SK-N-MC (cell line): ENCODE results near the gene TMEM161B.
"Not testable (repeated sequence)": the region's sequence is repeated elsewhere in the genome, so short reads cannot be mapped to it uniquely, and the experiment has no call there.

Experiments
- DNase-seq: peaks from one replicate; pipeline ENCODE4 v3.0.0-alpha.2; 2011; ENCODE audit warnings: low read depth, low spot score
- H3K27ac ChIP-seq: fragments of 200-600 bp; sonication (generic); 2 replicates; pipeline ENCODE4 v1.5.1; 2016; ENCODE audit warnings: mixed run types
- H3K36me3 ChIP-seq: fragments of 200-600 bp; sonication (generic); 2 replicates; pipeline ENCODE4 v1.6.1; 2017; ENCODE audit warnings: antibody characterized with exemption, low read length, mixed read lengths; ENCODE audit not compliant: insufficient read depth
- H3K4me3 ChIP-seq: fragments of 200-600 bp; sonication (generic); 2 replicates; pipeline ENCODE4 v1.5.1; 2016
- H3K9ac ChIP-seq: fragments of 200-600 bp; sonication (generic); 2 replicates; pipeline ENCODE4 v1.8.0; 2017; ENCODE audit warnings: mixed run types, mixed read lengths; ENCODE audit not compliant: insufficient read length
- H3K9me3 ChIP-seq: fragments of 200-600 bp; sonication (generic); 2 replicates; pipeline ENCODE4 v1.6.1; 2017; ENCODE audit warnings: low read depth, mild to moderate bottlenecking, antibody characterized with exemption, low read length, moderate library complexity, mixed read lengths
- EZH2 ChIP-seq: fragments of 200-600 bp; sonication (generic); IDR thresholded peaks from one replicate; pipeline ENCODE4 v1.6.1; 2017; ENCODE audit warnings: antibody characterized with exemption
- FOXP2 ChIP-seq: optimal IDR thresholded peaks from 2 replicates; pipeline ENCODE3; 2011; ENCODE audit warnings: mild to moderate bottlenecking, moderate library complexity; ENCODE audit not compliant: insufficient read depth; ENCODE audit errors: extremely low read length, control extremely low read depth
- POLR2AphosphoS5 ChIP-seq: IDR thresholded peaks from 2 replicates; pipeline ENCODE4 v1.6.1; 2012; ENCODE audit warnings: mild to moderate bottlenecking, low read depth, low read length, borderline replicate concordance

The TMEM161B gene

DNA sequence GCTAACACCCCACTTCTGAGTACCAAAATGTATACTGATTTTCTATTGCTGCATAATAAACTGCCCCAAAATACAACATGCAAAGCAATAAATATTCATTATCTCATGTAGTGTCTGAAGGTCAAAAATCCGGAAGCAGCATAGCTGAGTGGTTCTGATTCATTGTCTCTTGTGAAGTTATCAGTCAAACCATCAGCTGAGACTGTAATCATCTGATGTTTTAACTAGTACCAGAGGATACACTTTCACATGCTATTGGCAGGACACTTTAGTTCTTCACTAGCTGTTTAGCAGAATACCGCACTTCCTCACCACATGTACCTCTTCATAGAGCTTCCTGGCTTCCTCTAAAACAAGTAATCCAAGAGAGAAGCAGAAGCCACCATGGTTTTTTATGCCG, 12.7 kb upstream of the TMEM161B start:
- TF ChIP-seq FOXP2: no peak
- no peak for TF ChIP-seq EZH2
- TF ChIP-seq POLR2AphosphoS5: no peak
- Histone ChIP-seq H3K27ac (no peak overlapping the region), H3K9ac (no peak overlapping the region), H3K9me3 (no peaks in the 10 kb centered on the region), H3K4me3 (no peak overlapping the region), H3K36me3 (peaks cover 32% of the 10 kb centered on the region)
- no peak for DNase-seq

DNA sequence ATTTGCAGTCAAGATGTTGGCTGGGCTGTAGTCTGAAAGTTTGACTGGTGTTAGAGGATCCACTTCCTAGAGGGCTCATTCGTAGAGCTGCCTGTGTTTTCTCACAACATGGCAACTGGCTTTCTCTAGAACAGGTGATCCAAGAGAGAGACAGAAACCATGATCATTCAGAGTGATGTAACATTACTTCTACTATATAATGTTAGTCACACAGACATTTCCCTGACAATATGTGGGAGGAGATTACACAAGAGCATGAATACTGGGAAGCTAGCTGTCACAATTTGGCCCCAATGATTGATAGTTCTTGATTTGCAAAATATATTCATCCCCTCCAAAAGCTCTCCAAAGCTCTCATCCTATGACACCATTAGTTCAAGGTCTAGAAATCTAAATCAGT, 10.9 kb upstream of the TMEM161B start:
- Histone ChIP-seq H3K36me3 (peaks cover 48% of the 10 kb centered on the region), H3K4me3 (no peak overlapping the region), H3K9ac (no peak overlapping the region), H3K27ac (no peak overlapping the region), H3K9me3 (no peaks in the 10 kb centered on the region)
- no peak for TF ChIP-seq EZH2
- TF ChIP-seq POLR2AphosphoS5: no peak
- no peak for TF ChIP-seq FOXP2
- DNase-seq: no peak

GRCh38 chr5:88276378-88276777, 7.7 kb upstream of the TMEM161B start:
- no peak overlapping the region for H3K9ac ChIP-seq
- no peak overlapping the region for H3K4me3 ChIP-seq
- H3K36me3 ChIP-seq: peaks cover 53% of the 10 kb centered on the region
- TF ChIP-seq POLR2AphosphoS5 (no peak), EZH2 (no peak), FOXP2 (no peak)
- DNase-seq: no peak
- H3K9me3 ChIP-seq: no peaks in the 10 kb centered on the region
- no peak overlapping the region for H3K27ac ChIP-seq

- TF ChIP-seq POLR2AphosphoS5: no peak
- TF ChIP-seq FOXP2: no peak
- TF ChIP-seq EZH2: no peak
- H3K27ac ChIP-seq: no peak overlapping the region
- no peak overlapping the region for H3K9ac ChIP-seq
- no peak overlapping the region for H3K4me3 ChIP-seq
- H3K36me3 ChIP-seq: peaks cover 61% of the 10 kb centered on the region
- H3K9me3 ChIP-seq: no peaks in the 10 kb centered on the region
- DNase-seq: no peak
Observed at GRCh38 chr5:88275581-88275980, 6.9 kb upstream of the TMEM161B start.

GRCh38 chr5:88269222-88269771, 652 bp upstream of the TMEM161B start:
- DNase-seq: no peak
- 0 out of 2 replicates have a peak, but pooled peaks cover 4% of the 10 kb centered on the region for H3K9me3 ChIP-seq
- peak overlapping the region; percentile 89 for H3K4me3 ChIP-seq
- H3K27ac ChIP-seq: no peak overlapping the region
- peak overlapping the region; percentile 89 for H3K9ac ChIP-seq
- TF ChIP-seq FOXP2 (no peak), POLR2AphosphoS5 (no peak), EZH2 (no peak)
- peaks cover 54% of the 10 kb centered on the region for H3K36me3 ChIP-seq

DNA sequence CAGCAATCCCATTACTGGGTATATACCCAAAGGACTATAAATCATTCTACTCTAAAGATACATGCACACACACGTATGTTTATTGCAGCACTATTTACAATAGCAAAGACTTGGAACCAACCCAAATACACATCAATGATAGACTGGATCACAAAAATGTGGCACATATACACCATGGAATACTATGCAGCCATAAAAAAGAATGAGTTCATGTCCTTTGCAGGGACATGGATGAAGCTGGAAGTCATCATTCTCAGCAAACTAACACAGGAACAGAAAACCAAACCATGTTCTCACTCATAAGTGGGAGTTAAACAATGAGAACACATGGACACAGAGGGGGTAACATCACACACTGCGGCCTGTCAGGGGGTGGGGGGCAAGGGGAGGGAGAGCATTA, 4.1 kb downstream of the TMEM161B start:
- not testable (repeated sequence) for H3K27ac ChIP-seq, DNase-seq, H3K9ac ChIP-seq, H3K4me3 ChIP-seq
- H3K36me3 ChIP-seq: peaks cover 61% of the 10 kb centered on the region
- peaks cover 18% of the 10 kb centered on the region for H3K9me3 ChIP-seq

- Histone ChIP-seq H3K9me3 (peaks cover 18% of the 10 kb centered on the region), H3K4me3 (no peak overlapping the region), H3K9ac (no peak overlapping the region), H3K27ac (no peak overlapping the region), H3K36me3 (peaks cover 69% of the 10 kb centered on the region)
- no peak for DNase-seq
- TF ChIP-seq EZH2 (no peak), POLR2AphosphoS5 (no peak), FOXP2 (no peak)
Observed at GRCh38 chr5:88263349-88263748, 5.3 kb downstream of the TMEM161B start.

DNA sequence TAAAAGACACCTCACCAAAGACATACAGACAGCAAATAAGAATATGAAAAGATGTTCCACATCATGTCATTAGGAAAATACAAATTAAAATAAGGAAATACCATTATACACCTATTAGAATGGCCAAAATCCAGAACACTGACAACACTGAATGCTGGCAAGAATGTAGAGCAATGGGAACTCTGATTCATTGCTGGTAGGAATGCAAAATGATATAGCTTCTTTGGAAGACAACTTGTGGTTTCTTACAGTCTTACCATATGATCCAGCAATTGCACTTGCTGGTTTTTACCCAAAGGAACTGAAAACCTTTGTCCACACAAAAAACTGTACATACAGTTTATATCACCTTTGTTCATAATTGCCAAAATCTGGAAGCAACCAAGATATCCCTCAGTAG, 6.5 kb downstream of the TMEM161B start:
- no peak overlapping the region for H3K27ac ChIP-seq
- TF ChIP-seq EZH2: no peak
- no peak for TF ChIP-seq POLR2AphosphoS5
- no peak for TF ChIP-seq FOXP2
- H3K4me3 ChIP-seq: no peak overlapping the region
- no peak overlapping the region for H3K9ac ChIP-seq
- H3K9me3 ChIP-seq: peaks cover 18% of the 10 kb centered on the region
- no peak for DNase-seq
- peaks cover 72% of the 10 kb centered on the region for H3K36me3 ChIP-seq

- H3K27ac ChIP-seq: no peak overlapping the region
Observed at GRCh38 chr5:88258636-88259035, 10.0 kb downstream of the TMEM161B start.

More at GRCh38 chr5:88258636-88259035, 10.0 kb downstream of the TMEM161B start:
- no peak for DNase-seq
- H3K36me3 ChIP-seq: peaks cover 62% of the 10 kb centered on the region
- H3K4me3 ChIP-seq: no peak overlapping the region
- no peak for TF ChIP-seq EZH2
- no peak overlapping the region for H3K9ac ChIP-seq
- H3K9me3 ChIP-seq: peaks cover 10% of the 10 kb centered on the region
